Spleen (tissue), 11 donors: ENCODE measurements around the gene SMIM29. TPM values are rescaled to one million over a fixed set of nuclear protein-coding genes. Genes with fewer than 3 reads are reported as not detected.

ENCODE experiments used
- DNase-seq: peaks from one replicate; pipeline ENCODE4 v3.0.0-alpha.2; 2020
- H3K27ac ChIP-seq, 8 donors: fragments of 200-600 bp; sonication (generic) in 7 of 8; 1 replicate in 4 of 8; 2 replicates in 4 of 8; pipeline versions ENCODE4 v1.5.0 to v1.8.0; 2016 to 2021; ENCODE audit warnings: inconsistent platforms in 4 of 8, mild to moderate bottlenecking in 4 of 8, moderate library complexity in 1 of 8
- H3K27me3 ChIP-seq, 7 donors: fragments of 200-600 bp; sonication (generic) in 6 of 7; replicated peaks in 1 of 7; 1 replicate in 4 of 7; 2 replicates in 3 of 7; pipeline versions ENCODE4 v1.5.0 to v1.8.0; 2016 to 2021; ENCODE audit warnings: inconsistent platforms in 3 of 7, mild to moderate bottlenecking in 1 of 7
- H3K36me3 ChIP-seq, 6 donors: fragments of 200-600 bp; sonication (generic) in 5 of 6; 1 replicate in 4 of 6; 2 replicates in 2 of 6; pipeline versions ENCODE4 v1.5.0 to v1.8.0; 2016 to 2021; ENCODE audit warnings: inconsistent platforms in 2 of 6
- H3K4me1 ChIP-seq, 6 donors: fragments of 200-600 bp; sonication (generic) in 5 of 6; 1 replicate in 3 of 6; 2 replicates in 3 of 6; pipeline versions ENCODE4 v1.5.0 to v1.8.0; 2016 to 2021; ENCODE audit warnings: inconsistent platforms in 3 of 6
- H3K4me3 ChIP-seq, 8 donors: fragments of 200-600 bp; sonication (generic) in 7 of 8; 1 replicate in 4 of 8; 2 replicates in 4 of 8; pipeline versions ENCODE4 v1.5.0 to v1.8.0; 2016 to 2021; ENCODE audit warnings: inconsistent platforms in 4 of 8, mild to moderate bottlenecking in 4 of 8, moderate library complexity in 2 of 8
- H3K9me3 ChIP-seq, 8 donors: fragments of 200-600 bp; sonication (generic) in 7 of 8; 1 replicate in 4 of 8; 2 replicates in 4 of 8; pipeline versions ENCODE4 v1.5.0 to v1.8.0; 2016 to 2021; ENCODE audit warnings: inconsistent platforms in 4 of 8
- CTCF ChIP-seq, 11 experiments: fragments of 200-600 bp in 7 of 11; fragments of 450-650 bp in 4 of 11; sonication (generic) in 4 of 11; IDR thresholded peaks in 8 of 11; conservative IDR thresholded peaks in 3 of 11; 1 replicate in 7 of 11; 2 replicates in 4 of 11; pipeline versions ENCODE4 v1.4.0 to v1.8.0; 2016 to 2021; ENCODE audit warnings: antibody characterized with exemption in 11 of 11, inconsistent platforms in 4 of 11, mild to moderate bottlenecking in 1 of 11
- POLR2A ChIP-seq, 3 donors: fragments of 450-650 bp; IDR thresholded peaks; one replicate each; pipeline ENCODE4 v1.5.1; 2017; ENCODE audit warnings: antibody characterized with exemption in 3 of 3, mild to moderate bottlenecking in 1 of 3
- POLR2AphosphoS5 ChIP-seq, 3 donors: sonication (generic); formaldehyde crosslinking; IDR thresholded peaks; one replicate each; pipeline ENCODE4 v1.5.1; 2017; ENCODE audit warnings: antibody characterized with exemption in 3 of 3
- WGBS, 5 donors: extraction: QIAGEN DNeasy Blood & Tissue Kit in 3 of 5; methylation state at CpG; one replicate each; pipeline versions ENCODE4 v1.1.5 to v1.1.7; 2013 to 2018; 5-methylcytosine and 5-hydroxymethylcytosine counted together
- intact Hi-C: fragments of 100-400 bp; cut with DNase I; formaldehyde crosslinking; loops from one replicate; pipeline ENCODE4 v1.15.0; 2023; ENCODE audit warnings: low total_unique reads
- polyA plus RNA-seq, 3 donors: library from polyadenylated mRNA; stranded (reverse); fragments of 200-250 nt; gene quantifications; one replicate each; pipeline ENCODE4 v1.2.1, GENCODE V29; 2013
- total RNA-seq, 7 donors: library from RNA; depleted of rRNA in 3 of 7; stranded (reverse); fragments of >200 nt in 3 of 7; fragmentation: NEBNext Ultra II Directional in 4 of 7; extraction: Animal tissue kit (Norgen Biotek cat#: 25700) in 4 of 7; gene quantifications; one replicate each; pipeline versions ENCODE4 v1.1.0 to v1.2.1, GENCODE V29; 2016 to 2021
- donor health status: healthy with polysubstance abuse.
- donor health status: DM: no; HTN: no; CAD: no; lungs with moderate emphysema.
- donor health status: DM: no; HTN: no; CAD: no.
- donor health status: Bipolar disorder and iron deficiency.
- donor health status: healthy.
- donor health status: DM: no; HTN: no; CAD: no.
- donor health status: DM: yes; HTN: yes; CAD: no.

Gene SMIM29
- total and polyA plus RNA-seq, 10 donors = 24.7 to 73.7 (median 36.4) TPM

GRCh38 chr6:34236131-34236442 lies 12.7 kb downstream of the SMIM29 start:
- Histone ChIP-seq H3K27ac (peak overlapping the region; percentile 89 to 97 (median 95)), H3K4me3 (peak overlapping the region; percentile 62 to 87 (median 67)), H3K9me3 (no peaks in the 10 kb centered on the region), H3K36me3 (peaks cover 0 to 11% (median 5%) of the 10 kb centered on the region in 6 donors), H3K4me1 (peaks cover 8 to 52% (median 32%) of the 10 kb centered on the region in 6 donors), H3K27me3 (no peaks in the 10 kb centered on the region)
- 8 to 14% (median 12%) methylated on average over 13 of the region's 13 CpGs for WGBS, 5 donors
- DNase-seq = no peak
- TF ChIP-seq POLR2AphosphoS5 (IDR thresholded peaks at IDR 0.05) (no peak), CTCF (IDR thresholded peaks at IDR 0.05 in 8 of 11, conservative IDR thresholded peaks at IDR 0.05 in 3 of 11) (no peak), POLR2A (IDR thresholded peaks at IDR 0.05) (no peak)
- intact Hi-C loops = no loop called here

- Histone ChIP-seq H3K27ac (peak overlapping the region; percentile 89 to 97 (median 95)), H3K4me1 (peaks cover 8 to 53% (median 32%) of the 10 kb centered on the region in 6 donors), H3K4me3 (peak overlapping the region; percentile 62 to 87 (median 67)), H3K27me3 (no peaks in the 10 kb centered on the region), H3K36me3 (peaks cover 0 to 6% (median 0%) of the 10 kb centered on the region in 6 donors), H3K9me3 (no peaks in the 10 kb centered on the region)
- TF ChIP-seq POLR2A (IDR thresholded peaks at IDR 0.05) (peak in 2 of 3 donors; percentile 4), CTCF (IDR thresholded peaks at IDR 0.05 in 8 of 11, conservative IDR thresholded peaks at IDR 0.05 in 3 of 11) (peak in 2 of 11 experiments; percentile 8 to 14), POLR2AphosphoS5 (IDR thresholded peaks at IDR 0.05) (peak in 2 of 3 donors; percentile 22 to 60)
- intact Hi-C loops = no loop called here
- WGBS, 5 donors = 3 to 8% (median 4%) methylated on average over 33 to 75 of the region's 75 CpGs
- peak; percentile 94 for DNase-seq
These were observed 13.3 kb downstream of the SMIM29 start for GRCh38 chr6:34235307-34236130.

DNA sequence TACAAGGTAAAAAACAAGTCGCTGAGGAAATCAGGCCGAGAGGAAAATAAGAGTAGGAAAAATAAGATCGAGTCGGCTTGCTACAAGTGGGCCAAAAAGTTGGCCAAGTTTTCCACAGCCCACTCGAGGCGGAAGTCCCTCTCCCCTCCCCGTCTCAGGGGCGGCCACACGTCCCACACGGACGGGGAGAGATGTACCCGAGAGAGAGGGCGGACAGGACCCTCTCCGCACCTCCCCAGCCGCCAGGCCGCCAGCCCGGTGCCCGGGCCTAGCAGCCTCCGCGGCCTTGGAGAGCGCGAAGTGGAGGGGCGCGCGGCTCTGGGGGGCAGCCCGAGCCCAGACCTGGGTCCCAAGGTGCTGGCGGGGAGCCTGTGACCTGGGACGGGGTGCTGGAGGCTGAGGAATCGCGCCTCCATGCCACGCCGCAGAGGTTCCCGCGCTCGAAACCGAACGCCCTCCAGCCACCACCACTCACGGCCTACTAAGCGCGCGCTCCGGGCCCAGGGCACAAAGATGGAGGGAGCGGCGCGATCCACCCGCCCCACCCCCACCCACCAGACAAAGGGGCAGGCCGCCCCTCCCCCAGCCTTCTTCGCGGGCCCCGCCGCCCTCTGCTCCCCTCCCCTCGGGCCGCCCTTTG lies 14.0 kb downstream of the SMIM29 start:
- no peaks in the 10 kb centered on the region for H3K27me3 ChIP-seq
- peak overlapping the region; percentile 89 to 97 (median 95) for H3K27ac ChIP-seq
- no peaks in the 10 kb centered on the region for H3K9me3 ChIP-seq
- intact Hi-C loops = no loop called here
- TF ChIP-seq CTCF (IDR thresholded peaks at IDR 0.05 in 8 of 11, conservative IDR thresholded peaks at IDR 0.05 in 3 of 11) (no peak), POLR2A (IDR thresholded peaks at IDR 0.05) (no peak), POLR2AphosphoS5 (IDR thresholded peaks at IDR 0.05) (no peak)
- peak overlapping the region in 5 of 8 donors; percentile 62 to 87 (median 71) for H3K4me3 ChIP-seq
- WGBS, 5 donors = 77 to 90% (median 77%) methylated on average over 27 to 53 of the region's 53 CpGs
- no peaks in the 10 kb centered on the region for H3K36me3 ChIP-seq
- peak; percentile 85 for DNase-seq
- H3K4me1 ChIP-seq = peaks cover 8 to 47% (median 30%) of the 10 kb centered on the region in 6 donors

DNA sequence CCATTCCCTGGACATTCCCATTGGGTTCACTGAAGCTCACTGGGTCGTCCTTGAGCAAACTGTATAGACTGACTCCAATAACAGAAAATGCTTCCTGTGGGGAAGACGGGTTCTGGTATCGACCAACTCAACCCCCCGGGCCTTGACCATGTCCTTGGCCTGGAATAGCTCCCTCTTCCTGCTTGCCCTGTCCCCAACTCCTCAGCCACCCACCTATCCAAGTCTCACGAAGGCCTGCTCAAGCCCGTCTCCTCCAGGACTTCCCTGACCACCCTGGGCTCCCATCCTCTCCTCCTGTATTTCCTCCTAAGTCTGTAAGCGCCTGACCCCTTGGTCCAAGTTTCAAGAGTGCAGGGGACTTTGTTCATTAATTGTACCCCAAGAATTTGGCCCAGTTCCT lies 14.9 kb downstream of the SMIM29 start:
- Histone ChIP-seq H3K4me3 (no peak overlapping the region), H3K27ac (peak overlapping the region in 5 of 8 donors; percentile 13 to 97 (median 96))
- intact Hi-C loops = no loop called here

More for the DNA sequence above, 14.9 kb downstream of the SMIM29 start:
- WGBS, 5 donors = 78 to 94% (median 83%) methylated on average over 7 of the region's 7 CpGs
- DNase-seq = peak; percentile 73
- H3K27me3 ChIP-seq = no peaks in the 10 kb centered on the region
- peaks cover 6 to 38% (median 24%) of the 10 kb centered on the region in 6 donors for H3K4me1 ChIP-seq
- H3K36me3 ChIP-seq = no peaks in the 10 kb centered on the region
- no peaks in the 10 kb centered on the region for H3K9me3 ChIP-seq
- TF ChIP-seq POLR2AphosphoS5 (IDR thresholded peaks at IDR 0.05) = no peak
- TF ChIP-seq POLR2A (IDR thresholded peaks at IDR 0.05) = no peak
- TF ChIP-seq CTCF (IDR thresholded peaks at IDR 0.05 in 8 of 11, conservative IDR thresholded peaks at IDR 0.05 in 3 of 11) = no peak
